ENCODE results near the gene ACTG1. TPM values are rescaled to one million over a fixed set of nuclear protein-coding genes. Genes with fewer than 3 reads are reported as not detected.

The ACTG1 gene
- total RNA-seq, 1 donor from 2014 or later, result 3,623 TPM

GRCh38 chr17:81524865-81525159 lies 12.2 kb upstream of the ACTG1 start:
- no peak for DNase-seq (ENCODE audit: low read depth)
- TF ChIP-seq CTCF (IDR thresholded peaks at IDR 0.05; ENCODE audit: insufficient read depth, low read length, severe bottlenecking), result no peak
- Histone ChIP-seq H3K36me3 (ENCODE audit: control insufficient read depth, insufficient read depth, low read length) (no peaks in the 10 kb centered on the region), H3K4me3 (ENCODE audit: low read depth, low read length) (no peak overlapping the region), H3K27me3 (ENCODE audit: control insufficient read depth, insufficient read depth, low read length) (peaks cover 9% of the 10 kb centered on the region)
- FAIRE-seq, result no peak

GRCh38 chr17:81524039-81524864 lies 11.7 kb upstream of the ACTG1 start:
- peaks cover 9% of the 10 kb centered on the region for H3K27me3 ChIP-seq (ENCODE audit: control insufficient read depth, insufficient read depth, low read length)
- FAIRE-seq, result no peak
- H3K4me3 ChIP-seq (ENCODE audit: low read depth, low read length), result no peak overlapping the region
- no peak for DNase-seq (ENCODE audit: low read depth)
- H3K36me3 ChIP-seq (ENCODE audit: control insufficient read depth, insufficient read depth, low read length), result no peaks in the 10 kb centered on the region
- no peak for TF ChIP-seq CTCF (IDR thresholded peaks at IDR 0.05; ENCODE audit: insufficient read depth, low read length, severe bottlenecking)

- H3K27me3 ChIP-seq (ENCODE audit: control insufficient read depth, insufficient read depth, low read length), result peaks cover 6% of the 10 kb centered on the region
- H3K4me3 ChIP-seq (ENCODE audit: low read depth, low read length), result no peak overlapping the region
- no peak for FAIRE-seq
- DNase-seq (ENCODE audit: low read depth), result no peak
- TF ChIP-seq CTCF (IDR thresholded peaks at IDR 0.05; ENCODE audit: insufficient read depth, low read length, severe bottlenecking), result no peak
- no peaks in the 10 kb centered on the region for H3K36me3 ChIP-seq (ENCODE audit: control insufficient read depth, insufficient read depth, low read length)
Measured at GRCh38 chr17:81523402-81524038, 10.9 kb upstream of the ACTG1 start.

GRCh38 chr17:81522491-81523401 lies 10.1 kb upstream of the ACTG1 start:
- no peak for DNase-seq (ENCODE audit: low read depth)
- no peaks in the 10 kb centered on the region for H3K36me3 ChIP-seq (ENCODE audit: control insufficient read depth, insufficient read depth, low read length)
- H3K27me3 ChIP-seq (ENCODE audit: control insufficient read depth, insufficient read depth, low read length), result peaks cover 6% of the 10 kb centered on the region
- FAIRE-seq, result no peak
- TF ChIP-seq CTCF (IDR thresholded peaks at IDR 0.05; ENCODE audit: insufficient read depth, low read length, severe bottlenecking), result peak; percentile 17
- no peak overlapping the region for H3K4me3 ChIP-seq (ENCODE audit: low read depth, low read length)

- Histone ChIP-seq H3K27me3 (ENCODE audit: control insufficient read depth, insufficient read depth, low read length) (no peaks in the 10 kb centered on the region), H3K4me3 (ENCODE audit: low read depth, low read length) (peak overlapping the region; percentile 45), H3K36me3 (ENCODE audit: control insufficient read depth, insufficient read depth, low read length) (peaks cover 2% of the 10 kb centered on the region)
- DNase-seq (ENCODE audit: low read depth) (no peak), FAIRE-seq (no peak)
- TF ChIP-seq CTCF (IDR thresholded peaks at IDR 0.05; ENCODE audit: insufficient read depth, low read length, severe bottlenecking), result no peak
Measured at GRCh38 chr17:81520021-81520901, 7.7 kb upstream of the ACTG1 start.
